H9 (cell line): ENCODE measurements around the gene MYO1D. TPM values are rescaled to one million over a fixed set of nuclear protein-coding genes. Genes with fewer than 3 reads are reported as not detected.

Experiments used
- DNase-seq: peaks from one replicate; pipeline ENCODE4 v3.0.0-alpha.2; 2017
- H2AFZ ChIP-seq: one replicate; pipeline ENCODE4 v1.6.1; 2013; ENCODE audit warnings: mild to moderate bottlenecking, low read length, control low read depth, moderate library complexity
- H2AK5ac ChIP-seq: 2 replicates; pipeline ENCODE4 v1.6.1; 2013; ENCODE audit warnings: low read length, control low read depth, mixed read lengths; ENCODE audit not compliant: insufficient read length
- H2BK120ac ChIP-seq: one replicate; pipeline ENCODE4 v1.6.1; 2013; ENCODE audit warnings: low read depth, mild to moderate bottlenecking, low read length, control low read depth, inconsistent platforms; ENCODE audit not compliant: poor library complexity, severe bottlenecking
- H2BK12ac ChIP-seq: 2 replicates; pipeline ENCODE4 v1.6.1; 2013; ENCODE audit warnings: low read length, control low read depth, mixed read lengths, low read depth; ENCODE audit not compliant: insufficient read length
- H2BK15ac ChIP-seq: 2 replicates; pipeline ENCODE4 v1.6.1; 2013; ENCODE audit warnings: low read depth, low read length, control low read depth
- H2BK20ac ChIP-seq: one replicate; pipeline ENCODE4 v1.6.1; 2013; ENCODE audit warnings: low read depth, mild to moderate bottlenecking, low read length, control low read depth, inconsistent platforms; ENCODE audit not compliant: poor library complexity, severe bottlenecking
- H2BK5ac ChIP-seq: 2 replicates; pipeline ENCODE4 v1.6.1; 2013; ENCODE audit warnings: low read length, control low read depth, mixed read lengths; ENCODE audit not compliant: insufficient read length
- H3K14ac ChIP-seq: 2 replicates; pipeline ENCODE4 v1.6.1; 2013; ENCODE audit warnings: low read length, control low read depth; ENCODE audit not compliant: insufficient read depth
- H3K18ac ChIP-seq: 2 replicates; pipeline ENCODE4 v1.6.1; 2013; ENCODE audit warnings: low read depth, mild to moderate bottlenecking, mixed read lengths, low read length, control low read depth; ENCODE audit not compliant: insufficient read length
- H3K23ac ChIP-seq: 2 replicates; pipeline ENCODE4 v1.6.1; 2013; ENCODE audit warnings: low read length, control low read depth, mixed read lengths, low read depth; ENCODE audit not compliant: insufficient read length
- H3K23me2 ChIP-seq: 2 replicates; pipeline ENCODE4 v1.6.1; 2013; ENCODE audit warnings: low read depth, mild to moderate bottlenecking, mixed read lengths, low read length, control low read depth; ENCODE audit not compliant: insufficient read length, poor library complexity, severe bottlenecking
- H3K27ac ChIP-seq: 2 replicates; pipeline ENCODE4 v1.5.1; 2013; ENCODE audit warnings: low read length, control low read depth, mixed read lengths, low read depth; ENCODE audit not compliant: insufficient read length
- H3K27me3 ChIP-seq: 2 replicates; pipeline ENCODE4 v1.6.1; 2013; ENCODE audit warnings: low read length, control low read depth, inconsistent platforms; ENCODE audit not compliant: insufficient read depth
- H3K4ac ChIP-seq: 2 replicates; pipeline ENCODE4 v1.6.1; 2013; ENCODE audit warnings: low read depth, mild to moderate bottlenecking, control low read depth, inconsistent platforms, low read length, moderate library complexity
- H3K4me1 ChIP-seq: 2 replicates; pipeline ENCODE4 v1.6.1; 2013; ENCODE audit warnings: low read length, control low read depth, inconsistent platforms; ENCODE audit not compliant: insufficient read depth
- H3K4me2 ChIP-seq: 2 replicates; pipeline ENCODE4 v1.6.1; 2013; ENCODE audit warnings: low read length, control low read depth, mixed read lengths; ENCODE audit not compliant: insufficient read length, insufficient read depth
- H3K56ac ChIP-seq: 2 replicates; pipeline ENCODE4 v1.6.1; 2013; ENCODE audit warnings: low read depth, mild to moderate bottlenecking, mixed read lengths, low read length, control low read depth; ENCODE audit not compliant: insufficient read length
- H3K79me1 ChIP-seq: 2 replicates; pipeline ENCODE4 v1.6.1; 2013; ENCODE audit warnings: low read depth, mild to moderate bottlenecking, moderate library complexity, low read length, control low read depth, inconsistent platforms; ENCODE audit not compliant: insufficient read depth, poor library complexity, severe bottlenecking
- H3K79me2 ChIP-seq: 2 replicates; pipeline ENCODE4 v1.6.1; 2013; ENCODE audit warnings: low read length, control low read depth, inconsistent platforms; ENCODE audit not compliant: insufficient read depth
- H3K9ac ChIP-seq: 2 replicates; pipeline ENCODE4 v1.6.1; 2013; ENCODE audit warnings: low read length, control low read depth, mixed read lengths; ENCODE audit not compliant: insufficient read length; ENCODE audit errors: extremely low read depth
- H3K9me3 ChIP-seq: one replicate; pipeline ENCODE4 v1.6.1; 2013; ENCODE audit warnings: low read depth, low read length, inconsistent platforms; ENCODE audit not compliant: control insufficient read depth
- H3T11ph ChIP-seq: one replicate; pipeline ENCODE4 v1.6.1; 2013; ENCODE audit warnings: mild to moderate bottlenecking, low read length, control low read depth, inconsistent platforms
- H4K20me1 ChIP-seq: one replicate; pipeline ENCODE4 v1.6.1; 2013; ENCODE audit not compliant: control insufficient read depth, insufficient read length, insufficient read depth
- H4K5ac ChIP-seq: 2 replicates; pipeline ENCODE4 v1.6.1; 2013; ENCODE audit warnings: low read depth, mild to moderate bottlenecking, mixed read lengths, low read length, control low read depth; ENCODE audit not compliant: insufficient read length
- H4K8ac ChIP-seq: replicated peaks from 2 replicates; pipeline ENCODE4 v1.6.1; 2013; ENCODE audit warnings: low read length, control low read depth, mixed read lengths, low read depth; ENCODE audit not compliant: insufficient read length
- H4K91ac ChIP-seq: 2 replicates; pipeline ENCODE4 v1.6.1; 2013; ENCODE audit warnings: low read depth, mild to moderate bottlenecking, moderate library complexity, mixed read lengths, low read length, control low read depth; ENCODE audit not compliant: insufficient read length
- H3K27ac Mint-ChIP-seq, 3 experiments: 2 replicates in 2 of 3; 3 replicates in 1 of 3; pipeline ENCODE4 v1.8.0; 2020 to 2021; ENCODE audit warnings: mixed read lengths in 3 of 3, mild to moderate bottlenecking in 1 of 3, moderate library complexity in 1 of 3
- H3K27me3 Mint-ChIP-seq: 2 replicates; pipeline ENCODE4 v1.8.0; 2021; ENCODE audit warnings: low read depth, mild to moderate bottlenecking, moderate library complexity, mixed read lengths
- H3K36me3 Mint-ChIP-seq, 3 experiments: 2 replicates in 2 of 3; 3 replicates in 1 of 3; pipeline ENCODE4 v1.8.0; 2020 to 2021; ENCODE audit warnings: low read depth in 3 of 3, mixed read lengths in 3 of 3; ENCODE audit not compliant: insufficient read depth in 1 of 3
- H3K4me1 Mint-ChIP-seq, 2 experiments: 2 replicates each; pipeline ENCODE4 v1.8.0; 2020; ENCODE audit warnings: mixed read lengths in 2 of 2
- H3K4me3 Mint-ChIP-seq, 2 experiments: 2 replicates in 1 of 2; 3 replicates in 1 of 2; pipeline ENCODE4 v1.8.0; 2020 to 2021; ENCODE audit warnings: mild to moderate bottlenecking in 2 of 2, mixed read lengths in 2 of 2, moderate library complexity in 1 of 2
- H3K9me3 Mint-ChIP-seq, 2 experiments: 2 replicates in 1 of 2; 3 replicates in 1 of 2; pipeline ENCODE4 v1.8.0; 2020; ENCODE audit warnings: mild to moderate bottlenecking in 2 of 2, mixed read lengths in 2 of 2, moderate library complexity in 1 of 2
- WGBS: extraction: QIAGEN DNeasy Blood & Tissue Kit; methylation state at CpG from one replicate; pipeline ENCODE4 v1.1.7; 2013; ENCODE audit warnings: missing lambda C conversion rate, low lambda C conversion rate, mixed read lengths; ENCODE audit not compliant: insufficient read length; ENCODE audit errors: extremely low coverage; 5-methylcytosine and 5-hydroxymethylcytosine counted together
- total RNA-seq: library from RNA; stranded (reverse); gene quantifications from 2 replicates; pipeline ENCODE4 v1.2.1, GENCODE V29; 2021
- TF ChIP-seq, protein P1 (sequence below): fragments of 200-600 bp; sonication (generic); conservative IDR thresholded peaks from 3 replicates; pipeline ENCODE4 v1.8.0; 2021; ENCODE audit warnings: antibody characterized with exemption, mild to moderate bottlenecking

The MYO1D gene
- total RNA-seq, 1 experiment from 2014 or later = 19.0 TPM

DNA sequence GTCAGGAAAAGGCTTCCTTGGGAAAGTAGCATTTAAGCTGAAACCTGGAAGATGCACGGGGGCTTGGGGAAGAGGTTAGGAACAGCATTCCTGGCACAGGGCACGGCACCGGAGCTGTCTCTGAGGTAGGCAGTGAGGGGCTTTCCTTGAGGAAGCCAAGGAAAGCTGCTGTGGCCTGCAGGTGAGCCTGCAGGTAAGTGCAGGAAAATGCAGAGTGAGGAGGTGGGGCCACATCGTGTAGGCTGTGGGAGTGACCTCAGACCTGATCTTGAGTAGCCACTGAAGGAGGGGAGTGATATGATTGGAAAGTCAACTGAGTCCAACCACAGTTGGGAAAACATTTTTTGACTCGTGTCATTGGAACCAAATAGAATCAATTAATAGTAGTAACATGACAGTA, 310.6 kb downstream of the MYO1D start:
- Histone ChIP-seq H2BK5ac (no peak overlapping the region), H3K9ac (no peak overlapping the region), H2BK15ac (no peak overlapping the region), H3K14ac (no peak overlapping the region), H2AFZ (no peak overlapping the region), H3K23ac (no peak overlapping the region), H3K18ac (no peak overlapping the region), H3K9me3 (no peaks in the 10 kb centered on the region), H3K27ac (no peak overlapping the region), H4K8ac (no peak overlapping the region), H4K20me1 (no peaks in the 10 kb centered on the region), H3T11ph (no peak overlapping the region), H3K4me2 (no peak overlapping the region), H2AK5ac (no peak overlapping the region), H3K4me1 (no peaks in the 10 kb centered on the region), H2BK20ac (no peak overlapping the region), H3K23me2 (no peaks in the 10 kb centered on the region), H2BK12ac (no peak overlapping the region), H3K56ac (no peak overlapping the region), H4K91ac (no peak overlapping the region), H3K79me1 (no peaks in the 10 kb centered on the region), H3K4ac (no peak overlapping the region), H2BK120ac (no peak overlapping the region), H3K27me3 (no peaks in the 10 kb centered on the region), H3K79me2 (no peaks in the 10 kb centered on the region), H4K5ac (no peak overlapping the region)
- no CpG with 5 or more reads among the region's 5 CpGs for WGBS
- TF ChIP-seq, protein P1, sequence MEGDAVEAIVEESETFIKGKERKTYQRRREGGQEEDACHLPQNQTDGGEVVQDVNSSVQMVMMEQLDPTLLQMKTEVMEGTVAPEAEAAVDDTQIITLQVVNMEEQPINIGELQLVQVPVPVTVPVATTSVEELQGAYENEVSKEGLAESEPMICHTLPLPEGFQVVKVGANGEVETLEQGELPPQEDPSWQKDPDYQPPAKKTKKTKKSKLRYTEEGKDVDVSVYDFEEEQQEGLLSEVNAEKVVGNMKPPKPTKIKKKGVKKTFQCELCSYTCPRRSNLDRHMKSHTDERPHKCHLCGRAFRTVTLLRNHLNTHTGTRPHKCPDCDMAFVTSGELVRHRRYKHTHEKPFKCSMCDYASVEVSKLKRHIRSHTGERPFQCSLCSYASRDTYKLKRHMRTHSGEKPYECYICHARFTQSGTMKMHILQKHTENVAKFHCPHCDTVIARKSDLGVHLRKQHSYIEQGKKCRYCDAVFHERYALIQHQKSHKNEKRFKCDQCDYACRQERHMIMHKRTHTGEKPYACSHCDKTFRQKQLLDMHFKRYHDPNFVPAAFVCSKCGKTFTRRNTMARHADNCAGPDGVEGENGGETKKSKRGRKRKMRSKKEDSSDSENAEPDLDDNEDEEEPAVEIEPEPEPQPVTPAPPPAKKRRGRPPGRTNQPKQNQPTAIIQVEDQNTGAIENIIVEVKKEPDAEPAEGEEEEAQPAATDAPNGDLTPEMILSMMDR = no peak
- Mint-ChIP-seq H3K9me3 (no peaks in the 10 kb centered on the region), H3K4me1 (peaks cover 13 to 22% of the 10 kb centered on the region in 2 experiments), H3K4me3 (no peak overlapping the region), H3K27me3 (no peaks in the 10 kb centered on the region), H3K36me3 (no peaks in the 10 kb centered on the region), H3K27ac (peak overlapping the region in 1 of 3 experiments; percentile 50; a peak in 2 of 7 replicates)
- DNase-seq = peak; percentile 52
